ENCODE data around the gene RAI1.

RAI1 gene

DNA sequence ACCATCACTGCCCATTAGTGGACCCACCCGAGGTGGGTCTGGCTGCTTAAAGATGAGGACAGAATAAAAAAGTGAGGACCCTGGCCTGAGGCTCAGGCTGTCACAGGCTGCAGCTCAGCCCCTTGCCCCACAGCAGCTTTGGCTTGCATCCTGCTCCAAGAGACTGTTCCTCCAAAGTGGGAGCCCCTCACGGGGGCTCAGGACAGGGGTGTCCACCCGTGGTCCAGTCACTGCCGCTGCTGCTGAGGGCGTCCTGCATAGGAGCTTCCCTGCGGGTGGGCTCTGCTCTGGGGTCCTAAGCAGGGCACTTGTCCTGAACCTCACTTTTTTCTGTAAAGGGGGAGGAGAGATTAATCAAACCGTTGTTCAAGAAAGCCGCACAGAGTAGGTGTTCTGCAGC is 107.7 kb downstream of the RAI1 start:
- DNase-seq: no peak

DNA sequence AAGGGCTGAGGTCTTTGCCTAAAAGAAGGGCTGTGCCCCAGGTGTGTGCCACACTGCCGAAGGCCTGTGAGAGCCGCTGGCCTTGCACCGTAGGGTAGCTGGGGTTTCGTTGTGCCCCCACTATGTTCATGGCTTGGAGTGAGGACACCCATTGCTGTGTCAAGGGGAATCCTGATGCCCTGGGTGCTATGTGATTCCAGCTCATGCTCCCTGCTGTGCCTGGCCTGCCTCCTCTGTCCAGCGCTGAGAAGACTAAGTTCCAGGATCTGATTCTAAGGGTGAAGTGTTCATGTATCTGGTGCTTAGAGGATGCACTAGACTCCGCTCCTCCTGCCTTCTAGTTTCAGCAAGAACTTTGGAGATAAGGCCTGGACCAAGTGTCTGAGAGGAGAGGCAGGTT is 108.2 kb downstream of the RAI1 start:
- no peak for DNase-seq

DNA sequence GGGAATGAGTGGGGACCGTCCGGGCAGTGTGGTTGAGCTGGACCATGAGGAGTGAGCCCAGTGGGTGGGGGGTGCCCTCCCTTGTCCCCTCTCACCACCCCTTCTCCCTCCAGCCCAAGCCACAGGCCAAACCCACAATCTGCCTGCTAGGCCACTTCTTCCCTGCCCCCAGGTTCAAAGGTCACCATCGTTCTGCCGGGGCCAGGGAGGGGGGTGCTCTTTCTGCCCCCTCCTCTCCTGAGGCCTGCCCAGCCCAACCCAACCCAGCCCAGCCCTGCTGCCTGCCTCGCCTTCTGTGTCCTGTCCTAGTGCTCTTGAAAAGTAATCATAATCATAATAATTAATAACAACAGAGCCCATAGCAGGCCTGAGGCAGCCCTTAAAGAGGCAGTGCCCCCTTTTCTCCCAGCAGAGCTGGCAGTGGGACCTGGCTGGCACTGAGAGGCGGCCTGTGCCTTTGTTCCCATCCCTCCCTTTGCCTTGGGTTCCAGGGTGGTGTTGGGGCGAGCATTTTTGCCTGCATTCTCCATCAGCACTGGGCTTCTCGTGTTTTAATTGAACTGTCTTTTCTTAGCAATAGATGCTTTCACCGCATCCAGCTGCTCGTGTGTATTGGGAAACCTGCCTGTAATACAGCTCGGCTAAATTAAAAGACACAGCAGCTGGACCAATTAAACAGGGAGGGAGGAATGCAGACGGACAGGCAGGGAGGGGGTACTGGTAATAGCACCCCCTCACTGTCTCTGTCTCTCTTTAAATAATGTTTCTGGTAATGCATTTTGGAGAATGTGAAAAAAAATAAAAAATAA is 108.8 kb downstream of the RAI1 start:
- no peak for DNase-seq

DNA sequence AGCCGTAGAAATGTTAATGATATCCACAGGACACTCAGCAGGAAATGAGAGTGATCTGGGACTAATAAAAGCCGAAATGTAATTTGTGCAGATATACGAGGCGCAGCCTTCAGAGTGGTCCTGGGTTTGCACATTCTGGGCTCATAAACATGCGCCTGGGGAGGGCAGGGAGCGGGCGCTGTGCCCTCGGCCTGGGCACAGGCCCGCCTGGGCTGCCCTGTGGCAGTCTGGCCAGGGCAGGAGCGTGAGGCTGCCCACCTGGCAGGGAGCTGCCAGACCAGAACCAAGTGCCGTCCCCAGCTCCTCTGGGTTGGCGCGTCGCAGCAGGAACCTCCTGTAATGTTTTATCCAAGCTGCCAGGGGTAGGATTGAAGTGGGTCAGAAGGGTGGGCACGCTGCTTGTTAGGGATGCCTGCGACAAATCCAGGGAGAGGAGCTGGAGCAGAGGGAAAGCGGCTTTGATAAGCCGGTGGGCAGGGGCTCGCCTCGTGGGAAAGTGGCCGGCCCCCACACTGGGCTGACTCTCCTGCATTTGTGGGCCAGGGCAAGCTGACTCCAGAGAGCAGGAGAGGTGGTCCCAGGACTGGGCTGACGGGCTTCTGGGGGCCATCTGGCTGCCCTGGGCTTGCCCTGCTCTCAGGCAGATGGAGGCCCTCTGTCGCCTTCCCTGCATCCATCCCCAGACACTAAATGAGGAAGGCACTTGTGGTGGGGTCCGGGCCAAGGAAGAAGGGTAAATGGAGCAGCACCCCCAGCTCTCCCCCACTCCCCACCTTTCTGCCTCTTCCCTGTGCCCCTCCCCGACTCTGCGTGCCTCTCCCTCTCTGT is 109.6 kb downstream of the RAI1 start:
- no peak for DNase-seq

DNA sequence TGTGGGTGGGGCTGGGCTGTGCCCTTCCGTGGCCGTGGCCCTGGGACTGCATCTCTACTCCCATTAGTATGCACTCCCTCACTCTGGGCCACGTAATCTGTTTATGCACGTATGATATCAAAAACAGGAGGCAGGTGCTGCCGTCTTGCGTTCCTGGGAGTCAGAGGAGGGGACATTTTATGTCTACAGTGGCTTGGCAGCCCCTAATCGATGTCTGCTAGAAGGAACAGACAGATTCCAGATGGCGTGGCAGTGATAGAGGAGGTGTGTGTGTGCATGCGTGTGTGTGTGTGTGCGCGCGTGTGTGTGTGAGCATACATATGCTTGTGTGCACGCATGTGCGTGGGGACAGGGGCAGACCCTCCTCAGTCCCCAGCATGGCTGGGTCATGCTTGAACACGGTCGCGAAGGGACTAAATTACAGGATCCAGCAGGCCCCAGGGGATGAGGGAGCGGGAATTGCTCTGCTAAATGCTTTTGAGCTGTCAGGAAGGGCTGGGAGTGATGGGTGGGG is 110.8 kb downstream of the RAI1 start:
- no peak for DNase-seq

DNA sequence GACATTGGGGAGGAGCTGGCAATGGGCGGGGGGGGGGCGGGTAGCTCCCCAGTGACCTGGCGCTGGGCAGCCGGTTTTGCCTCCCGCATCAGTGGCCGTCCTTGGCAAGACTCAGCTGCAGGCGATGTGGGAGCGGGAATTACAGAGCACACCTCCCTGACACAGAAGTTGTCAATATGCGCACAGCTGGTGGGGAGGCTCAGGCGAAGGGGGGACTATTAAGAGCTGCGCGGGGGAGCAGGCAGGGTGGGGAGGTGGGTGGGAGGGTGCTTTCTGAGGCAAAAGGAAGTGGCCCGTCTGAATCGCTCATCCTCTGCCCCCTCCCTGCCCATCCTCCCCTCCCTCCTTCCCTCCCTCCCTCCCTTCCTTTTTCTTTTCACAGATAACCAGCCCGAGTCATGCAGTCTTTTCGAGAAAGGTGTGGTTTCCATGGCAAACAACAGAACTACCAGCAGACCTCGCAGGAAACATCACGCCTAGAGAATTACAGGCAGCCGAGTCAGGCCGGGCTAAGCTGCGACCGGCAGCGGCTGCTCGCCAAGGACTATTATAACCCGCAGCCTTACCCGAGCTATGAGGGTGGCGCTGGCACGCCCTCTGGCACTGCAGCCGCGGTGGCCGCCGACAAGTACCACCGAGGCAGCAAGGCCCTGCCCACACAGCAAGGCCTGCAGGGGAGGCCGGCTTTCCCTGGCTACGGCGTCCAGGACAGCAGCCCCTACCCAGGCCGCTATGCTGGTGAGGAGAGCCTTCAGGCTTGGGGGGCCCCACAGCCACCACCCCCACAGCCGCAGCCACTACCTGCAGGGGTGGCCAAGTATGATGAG is 111.5 kb downstream of the RAI1 start:
- peak; percentile 78 for DNase-seq

DNA sequence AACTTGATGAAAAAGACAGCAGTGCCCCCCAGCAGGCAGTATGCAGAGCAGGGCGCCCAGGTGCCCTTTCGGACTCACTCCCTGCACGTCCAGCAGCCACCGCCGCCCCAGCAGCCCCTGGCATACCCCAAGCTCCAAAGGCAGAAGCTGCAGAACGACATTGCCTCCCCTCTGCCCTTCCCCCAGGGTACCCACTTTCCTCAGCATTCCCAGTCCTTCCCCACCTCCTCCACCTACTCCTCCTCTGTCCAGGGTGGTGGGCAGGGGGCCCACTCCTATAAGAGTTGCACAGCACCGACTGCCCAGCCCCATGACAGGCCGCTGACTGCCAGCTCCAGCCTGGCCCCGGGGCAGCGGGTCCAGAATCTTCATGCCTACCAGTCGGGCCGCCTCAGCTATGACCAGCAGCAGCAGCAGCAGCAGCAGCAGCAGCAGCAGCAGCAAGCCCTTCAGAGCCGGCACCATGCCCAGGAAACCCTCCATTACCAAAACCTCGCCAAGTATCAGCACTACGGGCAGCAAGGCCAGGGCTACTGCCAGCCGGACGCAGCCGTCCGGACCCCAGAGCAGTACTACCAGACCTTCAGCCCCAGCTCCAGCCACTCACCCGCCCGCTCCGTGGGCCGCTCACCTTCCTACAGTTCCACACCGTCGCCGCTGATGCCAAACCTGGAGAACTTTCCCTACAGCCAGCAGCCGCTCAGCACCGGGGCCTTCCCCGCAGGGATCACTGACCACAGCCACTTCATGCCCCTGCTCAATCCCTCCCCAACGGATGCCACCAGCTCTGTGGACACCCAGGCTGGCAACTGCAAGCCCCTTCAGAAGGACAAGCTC is 112.3 kb downstream of the RAI1 start:
- DNase-seq: no peak

DNA sequence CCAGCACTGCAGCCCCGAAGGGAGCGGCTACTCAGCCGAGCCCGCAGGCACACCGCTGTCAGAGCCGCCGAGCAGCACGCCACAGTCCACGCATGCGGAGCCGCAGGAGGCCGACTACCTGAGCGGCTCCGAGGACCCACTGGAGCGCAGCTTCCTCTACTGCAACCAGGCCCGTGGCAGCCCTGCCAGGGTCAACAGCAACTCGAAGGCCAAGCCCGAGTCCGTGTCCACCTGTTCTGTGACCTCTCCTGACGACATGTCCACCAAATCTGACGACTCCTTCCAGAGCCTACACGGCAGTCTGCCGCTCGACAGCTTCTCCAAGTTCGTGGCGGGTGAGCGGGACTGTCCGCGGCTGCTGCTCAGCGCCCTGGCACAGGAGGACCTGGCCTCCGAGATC is 113.1 kb downstream of the RAI1 start:
- no peak for DNase-seq

DNA sequence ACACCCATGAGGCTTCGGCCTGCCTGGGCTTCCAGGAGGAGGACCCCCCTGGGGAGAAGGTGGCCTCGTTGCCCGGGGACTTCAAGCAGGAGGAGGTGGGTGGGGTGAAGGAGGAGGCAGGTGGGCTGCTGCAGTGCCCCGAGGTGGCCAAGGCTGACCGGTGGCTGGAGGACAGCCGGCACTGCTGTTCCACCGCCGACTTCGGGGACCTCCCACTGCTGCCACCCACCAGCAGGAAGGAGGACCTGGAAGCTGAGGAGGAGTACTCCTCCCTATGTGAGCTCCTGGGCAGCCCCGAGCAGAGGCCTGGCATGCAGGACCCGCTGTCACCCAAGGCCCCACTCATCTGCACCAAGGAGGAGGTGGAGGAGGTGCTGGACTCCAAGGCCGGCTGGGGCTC is 114.0 kb downstream of the RAI1 start:
- DNase-seq: no peak

DNA sequence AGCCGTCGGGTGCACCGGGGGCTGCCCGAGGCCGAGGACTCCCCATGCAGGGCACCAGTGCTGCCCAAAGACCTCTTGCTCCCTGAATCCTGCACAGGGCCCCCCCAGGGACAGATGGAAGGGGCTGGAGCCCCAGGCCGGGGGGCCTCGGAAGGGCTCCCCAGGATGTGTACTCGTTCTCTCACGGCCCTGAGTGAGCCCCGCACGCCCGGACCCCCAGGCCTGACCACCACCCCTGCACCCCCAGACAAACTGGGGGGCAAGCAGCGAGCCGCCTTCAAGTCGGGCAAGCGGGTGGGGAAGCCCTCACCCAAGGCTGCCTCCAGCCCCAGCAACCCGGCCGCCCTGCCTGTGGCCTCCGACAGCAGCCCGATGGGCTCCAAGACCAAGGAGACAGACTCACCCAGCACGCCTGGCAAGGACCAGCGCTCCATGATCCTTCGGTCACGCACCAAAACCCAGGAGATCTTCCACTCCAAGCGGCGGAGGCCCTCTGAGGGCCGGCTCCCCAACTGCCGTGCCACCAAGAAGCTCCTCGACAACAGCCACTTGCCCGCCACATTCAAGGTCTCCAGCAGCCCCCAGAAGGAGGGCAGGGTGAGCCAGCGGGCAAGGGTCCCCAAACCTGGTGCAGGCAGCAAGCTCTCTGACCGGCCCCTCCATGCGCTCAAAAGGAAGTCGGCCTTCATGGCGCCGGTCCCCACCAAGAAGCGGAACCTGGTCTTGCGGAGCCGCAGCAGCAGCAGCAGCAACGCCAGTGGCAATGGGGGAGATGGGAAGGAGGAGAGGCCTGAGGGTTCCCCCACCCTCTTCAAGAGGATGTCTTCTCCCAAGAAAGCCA is 114.9 kb downstream of the RAI1 start:
- no peak for DNase-seq

DNA sequence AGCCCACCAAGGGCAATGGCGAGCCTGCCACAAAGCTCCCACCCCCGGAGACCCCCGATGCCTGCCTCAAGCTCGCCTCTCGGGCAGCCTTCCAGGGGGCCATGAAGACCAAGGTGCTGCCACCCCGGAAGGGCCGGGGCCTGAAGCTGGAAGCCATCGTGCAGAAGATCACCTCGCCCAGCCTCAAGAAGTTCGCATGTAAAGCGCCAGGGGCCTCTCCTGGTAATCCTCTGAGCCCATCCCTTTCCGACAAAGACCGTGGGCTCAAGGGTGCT is 115.5 kb downstream of the RAI1 start:
- no peak for DNase-seq

DNA sequence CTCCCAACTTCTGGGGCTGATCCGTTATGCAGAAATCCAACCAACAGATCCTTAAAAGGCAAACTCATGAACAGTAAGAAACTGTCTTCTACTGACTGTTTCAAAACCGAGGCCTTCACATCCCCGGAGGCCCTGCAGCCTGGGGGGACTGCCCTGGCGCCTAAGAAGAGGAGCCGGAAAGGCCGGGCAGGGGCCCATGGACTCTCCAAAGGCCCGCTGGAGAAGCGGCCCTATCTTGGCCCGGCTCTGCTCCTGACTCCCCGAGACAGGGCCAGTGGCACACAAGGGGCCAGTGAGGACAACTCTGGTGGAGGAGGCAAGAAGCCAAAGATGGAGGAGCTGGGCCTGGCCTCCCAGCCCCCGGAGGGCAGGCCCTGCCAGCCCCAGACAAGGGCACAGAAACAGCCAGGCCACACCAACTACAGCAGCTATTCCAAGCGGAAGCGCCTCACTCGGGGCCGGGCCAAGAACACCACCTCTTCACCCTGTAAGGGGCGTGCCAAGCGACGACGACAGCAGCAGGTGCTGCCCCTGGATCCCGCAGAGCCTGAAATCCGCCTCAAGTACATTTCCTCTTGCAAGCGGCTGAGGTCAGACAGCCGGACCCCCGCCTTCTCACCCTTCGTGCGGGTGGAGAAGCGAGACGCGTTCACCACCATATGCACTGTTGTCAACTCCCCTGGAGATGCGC is 116.0 kb downstream of the RAI1 start:
- no peak for DNase-seq

DNA sequence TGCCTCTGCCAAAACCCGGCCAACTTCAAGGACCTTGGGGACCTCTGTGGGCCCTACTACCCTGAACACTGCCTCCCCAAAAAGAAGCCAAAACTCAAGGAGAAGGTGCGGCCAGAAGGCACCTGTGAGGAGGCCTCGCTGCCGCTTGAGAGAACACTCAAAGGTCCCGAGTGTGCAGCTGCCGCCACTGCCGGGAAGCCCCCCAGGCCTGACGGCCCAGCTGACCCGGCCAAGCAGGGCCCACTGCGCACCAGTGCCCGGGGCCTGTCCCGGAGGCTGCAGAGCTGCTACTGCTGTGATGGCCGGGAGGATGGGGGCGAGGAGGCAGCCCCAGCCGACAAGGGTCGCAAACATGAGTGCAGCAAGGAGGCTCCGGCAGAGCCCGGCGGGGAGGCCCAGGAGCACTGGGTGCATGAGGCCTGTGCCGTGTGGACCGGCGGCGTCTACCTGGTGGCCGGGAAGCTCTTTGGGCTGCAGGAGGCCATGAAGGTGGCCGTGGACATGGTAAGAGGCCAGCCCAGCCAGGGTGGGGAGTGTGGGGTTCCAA is 116.8 kb downstream of the RAI1 start:
- no peak for DNase-seq

DNA sequence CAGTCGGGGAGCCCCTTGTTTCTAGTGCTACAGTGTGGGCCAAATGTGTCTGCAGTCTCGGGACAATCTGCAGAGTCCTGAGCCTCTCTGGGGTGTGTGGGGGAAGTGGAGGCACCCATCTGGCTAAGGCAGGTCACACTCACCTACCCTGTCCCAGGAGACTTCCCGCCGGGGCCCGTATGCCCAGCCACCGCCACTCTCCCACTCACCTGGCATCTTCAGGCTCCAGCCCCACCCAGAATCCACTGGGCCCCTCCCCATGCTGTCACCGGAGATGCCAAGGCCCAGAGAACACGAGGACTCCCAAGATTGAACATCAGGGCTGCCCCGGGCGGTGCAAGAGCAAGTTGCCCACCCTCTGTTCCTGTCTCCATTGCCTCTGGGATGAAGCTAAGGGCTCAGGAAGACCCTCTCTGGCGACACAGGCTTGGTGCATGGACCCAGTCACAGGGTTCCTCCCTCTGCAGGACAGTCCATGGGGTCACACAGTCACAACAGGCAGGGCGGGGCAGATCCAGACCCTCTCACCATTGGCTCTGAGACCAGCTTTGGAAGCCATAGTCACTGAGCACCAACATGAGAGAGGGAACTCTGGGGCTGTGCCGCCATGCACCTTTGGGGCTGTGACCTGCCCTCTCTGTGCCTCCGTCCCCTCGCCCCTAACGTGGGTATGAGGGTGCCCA is 117.5 kb downstream of the RAI1 start:
- DNase-seq: no peak

DNA sequence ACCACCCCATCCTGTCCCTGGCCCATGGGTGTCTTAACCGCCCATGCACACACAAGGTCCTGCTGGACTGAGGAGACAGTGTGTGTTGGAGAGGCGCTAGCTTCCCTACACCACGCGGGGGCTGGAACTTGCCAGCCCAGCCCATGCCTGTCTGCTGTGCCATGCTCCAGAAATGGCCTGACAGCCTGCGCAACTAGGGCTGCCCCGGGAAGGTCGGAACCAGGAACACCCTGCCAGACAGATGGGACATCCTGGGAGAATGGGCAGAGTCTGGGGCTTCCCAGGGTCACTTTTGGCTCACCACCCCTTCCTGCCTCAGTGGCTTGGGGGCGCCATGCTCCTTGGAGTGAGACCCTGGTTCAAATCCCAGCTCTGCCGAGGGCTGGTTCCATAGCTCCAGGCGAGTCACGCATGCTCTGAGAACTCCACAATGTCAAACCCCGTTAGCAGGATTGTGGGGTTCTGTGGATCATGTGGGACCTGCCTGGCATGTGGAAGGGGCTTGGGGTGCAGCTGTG is 119.3 kb downstream of the RAI1 start:
- no peak for DNase-seq

DNA sequence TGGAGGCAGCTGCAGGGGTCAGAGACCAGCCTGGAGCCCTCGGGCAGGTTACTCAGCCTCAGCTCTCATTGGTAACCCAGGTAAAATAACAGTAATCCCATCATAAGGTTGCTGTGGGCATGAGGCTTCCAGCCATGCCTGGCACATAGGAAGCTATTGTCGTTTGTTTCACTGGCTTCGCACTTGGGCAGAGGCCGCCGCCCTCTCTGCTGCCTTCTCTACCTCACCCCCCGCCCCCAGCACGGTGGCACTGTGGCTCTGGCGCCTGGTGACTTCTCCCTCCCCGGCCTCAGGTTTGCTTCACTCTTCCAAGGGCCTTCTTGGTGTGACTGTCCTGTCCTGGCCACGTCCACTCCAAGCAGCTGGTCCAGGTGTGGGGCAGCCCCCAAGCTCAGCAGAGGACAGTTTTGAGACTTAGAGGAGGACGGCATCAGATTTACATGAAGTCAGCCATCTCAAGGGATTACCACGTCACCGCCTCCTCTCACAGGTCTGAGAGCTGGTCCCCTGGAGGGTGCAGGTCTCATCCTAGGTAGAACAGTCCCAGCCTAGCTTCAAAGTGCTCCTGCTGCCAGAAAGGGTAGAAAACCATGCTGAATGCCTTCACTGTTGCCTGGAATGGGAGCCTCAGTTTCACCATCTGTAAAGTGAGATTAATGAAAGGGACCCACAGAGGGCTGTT is 120.7 kb downstream of the RAI1 start:
- no peak for DNase-seq

DNA sequence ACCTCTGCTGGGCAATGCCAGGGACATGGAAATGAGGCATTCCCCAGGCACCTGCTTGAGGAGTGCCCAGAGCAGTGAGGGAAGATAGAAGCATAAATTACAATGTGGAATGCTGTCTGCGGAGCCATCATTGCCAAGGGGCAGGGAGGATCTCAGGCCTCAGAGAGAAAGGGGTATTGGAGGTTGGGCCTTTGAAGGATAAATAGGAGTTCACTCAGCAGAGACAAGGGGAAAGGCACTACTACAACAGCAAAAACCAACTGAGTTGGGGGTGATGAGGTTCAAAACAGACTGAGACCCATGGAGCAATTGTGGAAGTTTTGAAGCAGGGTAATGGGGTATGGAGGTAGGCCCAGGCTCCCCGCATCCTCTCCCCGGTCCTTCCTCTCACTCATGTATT is 122.7 kb downstream of the RAI1 start:
- no peak for DNase-seq

DNA sequence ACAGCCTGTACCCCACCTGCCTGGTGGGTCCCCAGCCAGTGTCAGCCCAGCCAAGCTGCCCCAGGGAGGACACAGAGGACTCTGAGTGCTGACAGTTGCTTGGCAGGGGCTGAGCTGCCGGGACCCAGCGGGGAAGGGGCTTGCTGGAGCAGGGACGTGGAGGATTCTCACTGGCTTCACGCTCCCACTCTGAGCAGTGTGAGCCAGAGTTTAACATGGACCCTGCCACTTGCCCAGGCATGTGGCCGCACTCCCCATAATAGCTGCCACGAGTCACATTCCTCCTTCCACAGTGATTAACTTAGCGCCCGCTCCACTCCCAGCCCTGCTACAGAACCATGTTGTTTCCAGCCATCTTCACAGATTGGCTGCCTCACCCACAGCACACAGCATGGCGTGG is 124.3 kb downstream of the RAI1 start:
- no peak for DNase-seq

DNA sequence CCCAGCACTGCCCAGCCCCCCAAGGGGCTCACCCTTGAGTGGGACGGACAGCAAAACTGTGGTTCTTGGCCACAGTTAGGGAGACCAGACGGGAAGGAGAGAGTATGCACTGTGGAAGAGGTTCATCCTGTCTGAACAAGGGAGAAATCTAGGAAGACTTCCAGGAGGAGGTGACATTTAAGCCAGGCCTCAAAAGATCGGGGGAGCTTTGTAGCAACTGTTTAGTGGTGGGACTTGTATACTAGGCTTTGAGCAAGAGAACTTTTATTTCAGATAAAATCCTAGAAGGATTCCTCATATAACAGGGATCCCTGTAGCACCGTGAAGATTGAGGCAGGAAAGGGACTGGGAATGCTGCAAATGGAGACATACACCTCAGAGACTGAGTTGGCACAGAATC is 124.8 kb downstream of the RAI1 start:
- no peak for DNase-seq
